Natural killer cell (primary cell): ENCODE data around the gene ANKRD12. TPM values are rescaled to one million over a fixed set of nuclear protein-coding genes. Genes with fewer than 3 reads are reported as not detected.

Source experiments
- ATAC-seq, 3 donors: fragments of 150-1000 bp in 2 of 3; fragments of 200-7000 bp in 1 of 3; cut with Tn5 transposase; 1 replicate in 1 of 3; 2 replicates in 2 of 3; pipeline ENCODE4 v1.10.0; 2021; ENCODE audit warnings: mild to moderate bottlenecking in 2 of 3, moderate library complexity in 2 of 3
- DNase-seq, 2 donors: peaks; one replicate each; pipeline versions ENCODE4 v3.0.0 to v3.0.0-alpha.2; 2013 to 2021; ENCODE audit warnings: mixed read lengths in 1 of 2
- H3K27ac ChIP-seq: one replicate; pipeline ENCODE4 v1.5.1; 2013; ENCODE audit warnings: mild to moderate bottlenecking, low read length
- H3K27me3 ChIP-seq: one replicate; pipeline ENCODE4 v1.6.1; 2013; ENCODE audit warnings: low read length; ENCODE audit not compliant: control insufficient read depth, insufficient read depth
- H3K36me3 ChIP-seq: one replicate; pipeline ENCODE4 v1.6.1; 2013; ENCODE audit warnings: low read length; ENCODE audit not compliant: control insufficient read depth, insufficient read depth
- H3K4me1 ChIP-seq: one replicate; pipeline ENCODE4 v1.6.1; 2013; ENCODE audit warnings: low read length; ENCODE audit not compliant: control insufficient read depth, insufficient read depth
- H3K4me3 ChIP-seq: one replicate; pipeline ENCODE4 v1.5.1; 2013; ENCODE audit warnings: low read length
- H3K9me3 ChIP-seq: one replicate; pipeline ENCODE4 v1.6.1; 2013; ENCODE audit warnings: low read length; ENCODE audit not compliant: control insufficient read depth, insufficient read depth
- H3K27ac Mint-ChIP-seq, 2 donors: one replicate each; pipeline ENCODE4 v1.8.0; 2022; ENCODE audit warnings: mild to moderate bottlenecking in 2 of 2, mixed read lengths in 2 of 2, moderate library complexity in 1 of 2
- H3K27me3 Mint-ChIP-seq, 2 donors: one replicate each; pipeline ENCODE4 v1.8.0; 2022; ENCODE audit warnings: low read depth in 2 of 2, mixed read lengths in 2 of 2
- H3K36me3 Mint-ChIP-seq: one replicate; pipeline ENCODE4 v1.8.0; 2022; ENCODE audit warnings: mixed read lengths
- H3K4me1 Mint-ChIP-seq, 2 donors: one replicate each; pipeline ENCODE4 v1.8.0; 2022; ENCODE audit warnings: mixed read lengths in 2 of 2
- H3K4me3 Mint-ChIP-seq: one replicate; pipeline ENCODE4 v1.8.0; 2022; ENCODE audit warnings: mild to moderate bottlenecking, moderate library complexity, mixed read lengths
- H3K9me3 Mint-ChIP-seq, 2 donors: one replicate each; pipeline ENCODE4 v1.8.0; 2022; ENCODE audit warnings: mixed read lengths in 2 of 2
- CTCF ChIP-seq: fragments of 200-600 bp; IDR thresholded peaks from one replicate; pipeline ENCODE4 v1.8.0; 2022; ENCODE audit warnings: antibody characterized with exemption
- WGBS: methylation state at CpG from one replicate; pipeline ENCODE4 v1.1.7; 2013; ENCODE audit warnings: missing lambda C conversion rate; ENCODE audit not compliant: insufficient coverage; 5-methylcytosine and 5-hydroxymethylcytosine counted together
- intact Hi-C: fragments of 100-400 bp; cut with micrococcal nuclease; formaldehyde crosslinking; loops from one replicate; pipeline ENCODE4 v1.14.2; 2022
- total RNA-seq, 4 donors: library from RNA; stranded (reverse); fragments of 120-200 nt in 1 of 4; gene quantifications; one replicate each; pipeline versions ENCODE4 v1.2.3 to v1.2.4, GENCODE V29; 2013 to 2022

The ANKRD12 gene
- total RNA-seq, 3 donors from 2014 or later (not counting 1 experiment from before 2014, with no cell fraction given), result 136 to 148 (median 141) TPM

- H3K4me3 Mint-ChIP-seq, result no peak overlapping the region
Observed at GRCh38 chr18:9096685-9097084, 39.9 kb upstream of the ANKRD12 start.

GRCh38 chr18:9097349-9097748 lies 39.2 kb upstream of the ANKRD12 start:
- no peaks in the 10 kb centered on the region for H3K9me3 Mint-ChIP-seq
- Histone ChIP-seq H3K27ac (no peak overlapping the region), H3K4me3 (no peak overlapping the region), H3K27me3 (no peaks in the 10 kb centered on the region), H3K4me1 (peaks cover 4% of the 10 kb centered on the region), H3K9me3 (no peaks in the 10 kb centered on the region), H3K36me3 (no peaks in the 10 kb centered on the region)
- no peak for ATAC-seq
- WGBS, result 88% methylated on average over 2 of the region's 2 CpGs
- TF ChIP-seq CTCF, result no peak
- no peaks in the 10 kb centered on the region for H3K36me3 Mint-ChIP-seq
- H3K4me1 Mint-ChIP-seq, result peaks cover 18 to 20% of the 10 kb centered on the region in 2 donors
- H3K4me3 Mint-ChIP-seq, result no peak overlapping the region
- H3K27ac Mint-ChIP-seq, result no peak overlapping the region
- no peak for DNase-seq
- intact Hi-C loops, result no loop called here
- H3K27me3 Mint-ChIP-seq, result no peaks in the 10 kb centered on the region

More at GRCh38 chr18:9096685-9097084, 39.9 kb upstream of the ANKRD12 start:
- no peak overlapping the region for H3K27ac Mint-ChIP-seq
- H3K27ac ChIP-seq, result no peak overlapping the region
- no peaks in the 10 kb centered on the region for H3K36me3 Mint-ChIP-seq
- H3K9me3 ChIP-seq, result no peaks in the 10 kb centered on the region
- peaks cover 12 to 14% of the 10 kb centered on the region in 2 donors for H3K4me1 Mint-ChIP-seq
- no peaks in the 10 kb centered on the region for H3K27me3 ChIP-seq
- peaks cover 4% of the 10 kb centered on the region for H3K4me1 ChIP-seq
- TF ChIP-seq CTCF, result no peak
- WGBS, result 67% methylated on average over 1 of the region's 2 CpGs
- H3K36me3 ChIP-seq, result no peaks in the 10 kb centered on the region
- DNase-seq, result no peak
- intact Hi-C loops, result no loop called here
- H3K4me3 ChIP-seq, result no peak overlapping the region
- H3K9me3 Mint-ChIP-seq, result no peaks in the 10 kb centered on the region
- H3K27me3 Mint-ChIP-seq, result no peaks in the 10 kb centered on the region
- ATAC-seq, result no peak

DNA sequence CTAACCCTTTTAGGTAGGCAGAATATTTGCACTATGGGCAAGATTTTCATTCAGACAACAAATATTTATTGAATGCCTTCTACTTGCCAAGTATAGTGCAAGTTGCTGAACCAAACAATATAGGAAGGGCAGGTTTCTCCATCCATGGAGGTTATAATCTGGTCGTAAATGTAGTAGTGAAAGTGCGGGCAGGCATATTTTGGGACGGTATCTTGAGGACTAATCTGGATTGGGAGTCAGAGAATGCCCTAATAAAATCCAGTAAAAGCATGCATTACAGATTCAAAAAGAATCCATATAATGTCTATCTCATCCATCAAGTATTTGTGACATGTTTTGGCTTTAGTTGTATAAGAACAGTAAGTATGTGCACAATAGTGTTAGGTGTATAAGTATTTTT lies 35.8 kb upstream of the ANKRD12 start:
- Mint-ChIP-seq H3K4me3 (peak overlapping the region; percentile 63), H3K27me3 (no peaks in the 10 kb centered on the region), H3K27ac (peak overlapping the region; percentile 70 to 85), H3K4me1 (peaks cover 42 to 43% of the 10 kb centered on the region in 2 donors), H3K36me3 (no peaks in the 10 kb centered on the region), H3K9me3 (no peaks in the 10 kb centered on the region)
- intact Hi-C loops, result loop anchor here (5.0 to 10.0 kb wide), 2 partner anchors 377 to 814 kb away; partner anchors contain the start of genes RALBP1 and VAPA
- H3K27ac ChIP-seq, result no peak overlapping the region
- TF ChIP-seq CTCF, result no peak
- peaks cover 2% of the 10 kb centered on the region for H3K36me3 ChIP-seq
- WGBS, result 100% methylated on average over 3 of the region's 3 CpGs
- H3K9me3 ChIP-seq, result no peaks in the 10 kb centered on the region
- H3K4me3 ChIP-seq, result no peak overlapping the region
- peaks cover 6% of the 10 kb centered on the region for H3K4me1 ChIP-seq
- no peak for ATAC-seq
- no peak for DNase-seq
- H3K27me3 ChIP-seq, result no peaks in the 10 kb centered on the region
